Measurements from ENCODE around the gene MRC2. TPM values are rescaled to one million over a fixed set of nuclear protein-coding genes. Genes with fewer than 3 reads are reported as not detected.

MRC2 gene
- total and polyA plus RNA-seq, 9 donors, result 12.9 to 134 (median 90.2) TPM

DNA sequence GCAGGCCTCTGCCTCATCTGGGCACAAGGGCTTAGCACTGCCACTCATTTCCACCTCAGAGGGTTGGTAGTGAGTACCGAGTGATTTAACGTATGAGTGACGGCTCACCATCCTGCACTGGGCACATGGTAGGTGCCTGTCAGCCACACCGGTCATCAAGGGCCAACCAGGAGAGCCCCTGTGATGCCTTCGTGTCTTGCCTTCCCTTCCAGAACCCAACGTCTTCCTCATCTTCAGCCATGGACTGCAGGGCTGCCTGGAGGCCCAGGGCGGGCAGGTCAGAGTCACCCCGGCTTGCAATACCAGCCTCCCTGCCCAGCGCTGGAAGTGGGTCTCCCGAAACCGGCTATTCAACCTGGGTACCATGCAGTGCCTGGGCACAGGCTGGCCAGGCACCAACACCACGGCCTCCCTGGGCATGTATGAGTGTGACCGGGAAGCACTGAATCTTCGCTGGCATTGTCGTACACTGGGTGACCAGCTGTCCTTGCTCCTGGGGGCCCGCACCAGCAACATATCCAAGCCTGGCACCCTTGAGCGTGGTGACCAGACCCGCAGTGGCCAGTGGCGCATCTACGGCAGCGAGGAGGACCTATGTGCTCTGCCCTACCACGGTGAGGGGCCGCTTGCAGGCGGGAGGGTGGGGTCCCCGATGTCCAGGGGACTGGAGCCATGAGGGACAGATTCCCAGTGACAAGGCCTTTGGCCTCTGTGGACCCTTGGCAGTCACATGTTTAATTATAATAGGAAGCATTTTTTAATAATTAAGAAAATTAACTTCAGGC is 37.1 kb downstream of the MRC2 start:
- DNase-seq, result peak in 2 of 5 donors; percentile 16 to 29
- intact Hi-C loops (cut with DNase I), result no loop called here

DNA sequence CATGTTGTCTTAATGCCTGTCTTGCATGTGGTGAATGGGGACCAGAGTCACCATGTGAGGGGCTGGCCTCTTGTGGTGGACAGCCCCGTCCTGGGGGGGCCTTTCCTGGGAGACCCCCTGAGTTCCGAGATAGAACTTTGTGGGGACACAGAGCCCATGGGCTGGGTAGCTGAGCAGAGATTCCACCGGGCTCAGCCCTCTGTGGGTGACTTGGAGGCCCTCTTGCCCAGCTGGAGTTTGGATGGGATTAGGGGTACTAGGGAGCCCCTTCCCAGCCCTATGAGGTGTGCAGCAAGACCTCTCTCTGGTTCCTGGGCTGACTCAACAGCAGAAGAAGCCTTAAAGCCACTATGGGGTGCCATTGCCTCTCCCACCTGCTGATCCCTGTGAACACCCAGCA is 38.1 kb downstream of the MRC2 start:
- Histone ChIP-seq H3K4me1 (ENCODE audit: insufficient read depth) (no peaks in the 10 kb centered on the region), H3K9me3 (no peaks in the 10 kb centered on the region), H3K36me3 (no peaks in the 10 kb centered on the region), H3K4me3 (no peak overlapping the region), H3K27ac (no peak overlapping the region), H3K27me3 (no peaks in the 10 kb centered on the region)
- TF ChIP-seq, protein P1, sequence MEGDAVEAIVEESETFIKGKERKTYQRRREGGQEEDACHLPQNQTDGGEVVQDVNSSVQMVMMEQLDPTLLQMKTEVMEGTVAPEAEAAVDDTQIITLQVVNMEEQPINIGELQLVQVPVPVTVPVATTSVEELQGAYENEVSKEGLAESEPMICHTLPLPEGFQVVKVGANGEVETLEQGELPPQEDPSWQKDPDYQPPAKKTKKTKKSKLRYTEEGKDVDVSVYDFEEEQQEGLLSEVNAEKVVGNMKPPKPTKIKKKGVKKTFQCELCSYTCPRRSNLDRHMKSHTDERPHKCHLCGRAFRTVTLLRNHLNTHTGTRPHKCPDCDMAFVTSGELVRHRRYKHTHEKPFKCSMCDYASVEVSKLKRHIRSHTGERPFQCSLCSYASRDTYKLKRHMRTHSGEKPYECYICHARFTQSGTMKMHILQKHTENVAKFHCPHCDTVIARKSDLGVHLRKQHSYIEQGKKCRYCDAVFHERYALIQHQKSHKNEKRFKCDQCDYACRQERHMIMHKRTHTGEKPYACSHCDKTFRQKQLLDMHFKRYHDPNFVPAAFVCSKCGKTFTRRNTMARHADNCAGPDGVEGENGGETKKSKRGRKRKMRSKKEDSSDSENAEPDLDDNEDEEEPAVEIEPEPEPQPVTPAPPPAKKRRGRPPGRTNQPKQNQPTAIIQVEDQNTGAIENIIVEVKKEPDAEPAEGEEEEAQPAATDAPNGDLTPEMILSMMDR (IDR thresholded peaks at IDR 0.05), result no peak
- no peak for TF ChIP-seq POLR2A (IDR thresholded peaks at IDR 0.05)
- no peak for TF ChIP-seq EP300 (IDR thresholded peaks at IDR 0.05)
- intact Hi-C loops (cut with DNase I), result no loop called here
- WGBS, 3 donors, result 92 to 100% (median 92%) methylated on average over 3 of the region's 3 CpGs
- DNase-seq, result peak in 1 of 5 donors; percentile 19

More for the DNA sequence above, 37.1 kb downstream of the MRC2 start:
- H3K4me3 ChIP-seq, result no peak overlapping the region
- 90 to 95% (median 91%) methylated on average over 23 to 25 of the region's 25 CpGs for whole genome bisulfite sequencing, 3 donors
- H3K27me3 ChIP-seq, result no peaks in the 10 kb centered on the region
- no peak overlapping the region for H3K27ac ChIP-seq
- no peaks in the 10 kb centered on the region for H3K9me3 ChIP-seq
- TF ChIP-seq POLR2A (IDR thresholded peaks at IDR 0.05), result no peak
- TF ChIP-seq, protein P1 (IDR thresholded peaks at IDR 0.05), result no peak
- TF ChIP-seq EP300 (IDR thresholded peaks at IDR 0.05), result no peak
- no peaks in the 10 kb centered on the region for H3K36me3 ChIP-seq
- no peaks in the 10 kb centered on the region for H3K4me1 ChIP-seq (ENCODE audit: insufficient read depth)

DNA sequence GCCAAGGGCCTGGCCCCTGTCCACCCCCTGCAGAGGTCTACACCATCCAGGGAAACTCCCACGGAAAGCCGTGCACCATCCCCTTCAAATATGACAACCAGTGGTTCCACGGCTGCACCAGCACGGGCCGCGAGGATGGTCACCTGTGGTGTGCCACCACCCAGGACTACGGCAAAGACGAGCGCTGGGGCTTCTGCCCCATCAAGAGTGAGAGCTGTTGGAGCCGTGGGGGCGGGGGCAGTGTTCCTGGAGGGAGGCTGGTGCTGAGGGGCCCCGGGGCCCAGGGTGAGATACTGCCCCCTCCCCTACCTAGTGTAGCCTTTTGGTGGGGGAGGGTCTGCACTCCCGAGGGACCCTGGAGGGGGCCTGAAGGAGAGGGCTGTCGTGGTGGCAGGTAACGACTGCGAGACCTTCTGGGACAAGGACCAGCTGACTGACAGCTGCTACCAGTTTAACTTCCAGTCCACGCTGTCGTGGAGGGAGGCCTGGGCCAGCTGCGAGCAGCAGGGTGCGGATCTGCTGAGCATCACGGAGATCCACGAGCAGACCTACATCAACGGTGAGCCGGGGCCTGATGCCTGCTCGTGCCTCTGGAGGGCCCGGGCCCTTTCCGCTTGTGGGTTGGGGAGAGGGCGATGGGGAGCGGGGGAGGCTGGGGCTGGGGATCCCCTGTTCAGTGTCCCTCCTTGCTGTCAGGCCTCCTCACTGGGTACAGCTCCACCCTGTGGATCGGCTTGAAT is 38.8 kb downstream of the MRC2 start:
- no peak overlapping the region for H3K4me3 ChIP-seq
- DNase-seq, result peak in 2 of 5 donors; percentile 15 to 26
- no peaks in the 10 kb centered on the region for H3K9me3 ChIP-seq
- no peak overlapping the region for H3K27ac ChIP-seq
- no peaks in the 10 kb centered on the region for H3K4me1 ChIP-seq (ENCODE audit: insufficient read depth)
- TF ChIP-seq, protein P1 (IDR thresholded peaks at IDR 0.05), result no peak
- TF ChIP-seq POLR2A (IDR thresholded peaks at IDR 0.05), result no peak
- TF ChIP-seq EP300 (IDR thresholded peaks at IDR 0.05), result no peak
- H3K27me3 ChIP-seq, result no peaks in the 10 kb centered on the region
- WGBS, 3 donors, result 84 to 86% (median 85%) methylated on average over 30 of the region's 30 CpGs
- no peaks in the 10 kb centered on the region for H3K36me3 ChIP-seq
- intact Hi-C loops (cut with DNase I), result no loop called here

DNA sequence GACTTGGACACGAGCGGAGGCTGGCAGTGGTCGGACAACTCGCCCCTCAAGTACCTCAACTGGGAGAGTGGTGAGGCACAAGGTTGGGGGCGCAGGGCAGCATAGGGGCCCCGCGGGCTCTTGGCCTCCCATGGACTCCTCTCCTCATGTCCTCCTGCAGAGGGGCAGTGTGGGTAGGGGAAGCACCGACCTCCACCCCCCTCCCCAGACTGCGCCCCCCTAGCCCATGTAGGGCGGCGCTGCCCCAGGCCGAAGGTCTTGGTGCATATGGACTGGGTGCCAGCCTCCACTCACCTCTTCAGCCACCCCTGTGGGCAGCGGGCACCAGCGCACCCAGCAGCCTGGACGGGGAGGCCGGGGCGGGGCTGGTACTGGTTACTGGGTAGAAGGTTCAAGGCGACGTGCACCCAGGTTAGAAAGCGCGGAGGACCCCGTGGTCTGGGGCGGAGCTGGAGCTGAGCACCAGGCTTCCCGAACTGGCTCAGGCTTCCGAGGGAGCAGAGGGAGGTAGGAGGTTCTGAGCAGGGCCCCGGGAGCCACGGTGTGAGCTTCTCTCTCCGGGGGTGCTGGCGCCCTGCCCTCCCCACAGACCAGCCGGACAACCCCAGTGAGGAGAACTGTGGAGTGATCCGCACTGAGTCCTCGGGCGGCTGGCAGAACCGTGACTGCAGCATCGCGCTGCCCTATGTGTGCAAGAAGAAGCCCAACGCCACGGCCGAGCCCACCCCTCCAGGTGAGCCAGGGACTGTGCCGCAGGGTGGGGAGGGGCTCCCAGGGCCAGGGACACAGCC is 39.5 kb downstream of the MRC2 start:
- WGBS, 3 donors, result 89 to 91% (median 90%) methylated on average over 32 to 40 of the region's 40 CpGs
- TF ChIP-seq EP300 (IDR thresholded peaks at IDR 0.05) (no peak), POLR2A (IDR thresholded peaks at IDR 0.05) (no peak)
- TF ChIP-seq, protein P1 (IDR thresholded peaks at IDR 0.05), result no peak
- intact Hi-C loops (cut with DNase I), result no loop called here
- no peak overlapping the region for H3K4me3 ChIP-seq
- peak in 2 of 5 donors; percentile 27 to 35 for DNase-seq
- no peaks in the 10 kb centered on the region for H3K36me3 ChIP-seq
- no peaks in the 10 kb centered on the region for H3K9me3 ChIP-seq
- no peak overlapping the region for H3K27ac ChIP-seq
- no peaks in the 10 kb centered on the region for H3K4me1 ChIP-seq (ENCODE audit: insufficient read depth)
- H3K27me3 ChIP-seq, result no peaks in the 10 kb centered on the region
